ENCODE measurements around the gene RIGI.

- TF ChIP-seq, protein P1, sequence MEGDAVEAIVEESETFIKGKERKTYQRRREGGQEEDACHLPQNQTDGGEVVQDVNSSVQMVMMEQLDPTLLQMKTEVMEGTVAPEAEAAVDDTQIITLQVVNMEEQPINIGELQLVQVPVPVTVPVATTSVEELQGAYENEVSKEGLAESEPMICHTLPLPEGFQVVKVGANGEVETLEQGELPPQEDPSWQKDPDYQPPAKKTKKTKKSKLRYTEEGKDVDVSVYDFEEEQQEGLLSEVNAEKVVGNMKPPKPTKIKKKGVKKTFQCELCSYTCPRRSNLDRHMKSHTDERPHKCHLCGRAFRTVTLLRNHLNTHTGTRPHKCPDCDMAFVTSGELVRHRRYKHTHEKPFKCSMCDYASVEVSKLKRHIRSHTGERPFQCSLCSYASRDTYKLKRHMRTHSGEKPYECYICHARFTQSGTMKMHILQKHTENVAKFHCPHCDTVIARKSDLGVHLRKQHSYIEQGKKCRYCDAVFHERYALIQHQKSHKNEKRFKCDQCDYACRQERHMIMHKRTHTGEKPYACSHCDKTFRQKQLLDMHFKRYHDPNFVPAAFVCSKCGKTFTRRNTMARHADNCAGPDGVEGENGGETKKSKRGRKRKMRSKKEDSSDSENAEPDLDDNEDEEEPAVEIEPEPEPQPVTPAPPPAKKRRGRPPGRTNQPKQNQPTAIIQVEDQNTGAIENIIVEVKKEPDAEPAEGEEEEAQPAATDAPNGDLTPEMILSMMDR (conservative IDR thresholded peaks at IDR 0.05 in 1 of 2, IDR thresholded peaks at IDR 0.05 in 1 of 2; ENCODE audit: extremely low read depth in 1 of 2, insufficient read depth in 1 of 2, low read depth in 1 of 2, low read length in 2 of 2), result no peak
- TF ChIP-seq EZH2 (IDR thresholded peaks at IDR 0.05; ENCODE audit: borderline replicate concordance, low read length), result no peak
Measured at GRCh38 chr9:32501868-32502267, 24.1 kb downstream of the RIGI start.

Data from mammary epithelial cell (primary cell).